Measurements from ENCODE around the gene ITM2B. TPM values are rescaled to one million over a fixed set of nuclear protein-coding genes. Genes with fewer than 3 reads are reported as not detected.

Gene ITM2B
- total and polyA plus RNA-seq, 2 donors from 2014 or later = 1,431 to 2,443 TPM

- H3K9me3 ChIP-seq (ENCODE audit: control insufficient read depth in 2 of 3, insufficient read depth in 1 of 3, low read length in 3 of 3) = no peaks in the 10 kb centered on the region
- no peak overlapping the region for H3K4me3 ChIP-seq (ENCODE audit: low read length in 3 of 3)
- H3K27me3 ChIP-seq (ENCODE audit: control insufficient read depth, insufficient read depth, low read length) = no peaks in the 10 kb centered on the region
- no peak for FAIRE-seq
- no peak overlapping the region for H3K27ac ChIP-seq (ENCODE audit: low read depth in 2 of 2, low read length in 2 of 2)
- peaks cover 0 to 6% (median 0%) of the 10 kb centered on the region in 3 donors for H3K4me1 ChIP-seq (ENCODE audit: control insufficient read depth in 2 of 3, insufficient read depth in 2 of 3, low read depth in 1 of 3, low read length in 3 of 3)
- H3K9ac ChIP-seq (ENCODE audit: low read length in 3 of 3) = no peak overlapping the region
- no peak for TF ChIP-seq CTCF (IDR thresholded peaks at IDR 0.05; ENCODE audit: borderline replicate concordance, extremely low read depth, insufficient read depth)
- intact Hi-C loops (cut with DNase I) = no loop called here
- peaks cover 12 to 26% (median 17%) of the 10 kb centered on the region in 3 donors for H3K36me3 ChIP-seq (ENCODE audit: control insufficient read depth in 2 of 3, insufficient read depth in 3 of 3, low read length in 3 of 3)
- DNase-seq = no peak
Observed at GRCh38 chr13:48268019-48268418, 35.0 kb downstream of the ITM2B start.

DNA sequence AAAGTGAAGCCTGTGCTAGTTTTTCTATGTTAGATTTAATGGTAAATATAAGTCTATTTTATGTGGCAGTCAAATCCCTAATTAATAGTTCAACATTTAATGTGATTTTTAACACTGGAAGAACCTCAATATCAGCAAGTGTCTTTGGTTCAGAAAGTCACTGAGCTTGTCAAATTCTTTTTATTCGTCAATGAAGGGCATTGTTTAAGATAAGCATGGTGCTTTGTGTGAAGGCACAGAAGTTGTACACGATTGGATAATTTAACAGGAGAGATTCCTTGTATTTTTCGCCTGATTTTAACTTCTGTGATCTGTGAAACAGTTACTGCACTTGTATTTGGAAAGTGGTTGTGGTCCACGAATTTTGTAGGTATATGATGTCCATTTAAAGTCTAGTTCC, 40.3 kb downstream of the ITM2B start:
- no peak for TF ChIP-seq CTCF (IDR thresholded peaks at IDR 0.05; ENCODE audit: borderline replicate concordance, extremely low read depth, insufficient read depth)
- FAIRE-seq = no peak
- no peak overlapping the region for H3K4me3 ChIP-seq (ENCODE audit: low read length in 3 of 3)
- no peaks in the 10 kb centered on the region for H3K9me3 ChIP-seq (ENCODE audit: control insufficient read depth in 2 of 3, insufficient read depth in 1 of 3, low read length in 3 of 3)
- DNase-seq = no peak
- H3K4me1 ChIP-seq (ENCODE audit: control insufficient read depth in 2 of 3, insufficient read depth in 2 of 3, low read depth in 1 of 3, low read length in 3 of 3) = no peaks in the 10 kb centered on the region
- intact Hi-C loops (cut with DNase I) = no loop called here
- no peak overlapping the region for H3K9ac ChIP-seq (ENCODE audit: low read length in 3 of 3)
- no peak overlapping the region for H3K27ac ChIP-seq (ENCODE audit: low read depth in 2 of 2, low read length in 2 of 2)
- peaks cover 2 to 8% (median 8%) of the 10 kb centered on the region in 3 donors for H3K36me3 ChIP-seq (ENCODE audit: control insufficient read depth in 2 of 3, insufficient read depth in 3 of 3, low read length in 3 of 3)
- no peaks in the 10 kb centered on the region for H3K27me3 ChIP-seq (ENCODE audit: control insufficient read depth, insufficient read depth, low read length)

DNA sequence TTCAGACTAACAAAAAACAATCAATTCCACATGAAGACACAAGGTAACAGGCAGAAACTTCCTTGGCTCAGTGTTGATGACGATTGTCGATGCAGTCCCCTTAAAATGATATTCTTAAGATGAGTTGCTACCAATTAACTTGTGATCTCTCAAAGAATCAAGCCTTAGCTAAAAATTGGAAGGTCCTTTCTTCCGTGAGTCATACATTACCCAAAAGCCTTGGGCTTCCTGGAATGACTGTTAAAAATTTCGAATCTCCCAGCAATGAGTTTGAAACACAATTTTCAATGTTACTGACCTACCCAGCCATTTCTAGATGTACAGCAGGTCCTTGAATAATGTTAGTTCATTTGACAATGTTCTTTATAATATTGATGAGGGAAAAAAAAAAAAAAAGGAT, 42.5 kb downstream of the ITM2B start:
- Histone ChIP-seq H3K9me3 (ENCODE audit: control insufficient read depth in 2 of 3, insufficient read depth in 1 of 3, low read length in 3 of 3) (no peaks in the 10 kb centered on the region), H3K27me3 (ENCODE audit: control insufficient read depth, insufficient read depth, low read length) (no peaks in the 10 kb centered on the region), H3K9ac (ENCODE audit: low read length in 3 of 3) (no peak overlapping the region), H3K36me3 (ENCODE audit: control insufficient read depth in 2 of 3, insufficient read depth in 3 of 3, low read length in 3 of 3) (no peaks in the 10 kb centered on the region), H3K4me3 (ENCODE audit: low read length in 3 of 3) (no peak overlapping the region), H3K4me1 (ENCODE audit: control insufficient read depth in 2 of 3, insufficient read depth in 2 of 3, low read depth in 1 of 3, low read length in 3 of 3) (no peaks in the 10 kb centered on the region), H3K27ac (ENCODE audit: low read depth in 2 of 2, low read length in 2 of 2) (no peak overlapping the region)
- intact Hi-C loops (cut with DNase I) = no loop called here
- no peak for TF ChIP-seq CTCF (IDR thresholded peaks at IDR 0.05; ENCODE audit: borderline replicate concordance, extremely low read depth, insufficient read depth)
- DNase-seq (no peak), FAIRE-seq (no peak)

DNA sequence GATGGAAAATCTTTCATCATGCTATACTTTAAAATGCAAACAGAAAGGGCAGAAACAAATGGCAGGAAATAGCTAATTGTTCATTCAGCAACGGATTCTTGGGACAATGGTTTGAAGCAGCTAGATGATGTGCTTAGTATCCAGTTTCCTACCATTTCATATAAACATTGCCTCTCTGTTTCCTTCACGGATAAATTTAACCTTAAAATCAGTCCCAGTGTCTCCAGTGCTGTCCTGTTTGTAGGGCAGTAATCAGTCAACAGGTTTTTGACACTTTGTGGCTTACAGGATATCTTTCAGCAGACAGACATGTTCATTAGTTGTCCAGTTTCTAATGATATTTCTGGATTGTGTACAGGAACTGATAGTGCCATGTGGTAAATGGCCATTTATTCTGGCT, 45.8 kb downstream of the ITM2B start:
- no peak for FAIRE-seq
- no peak for DNase-seq
- H3K4me3 ChIP-seq (ENCODE audit: low read length in 3 of 3) = no peak overlapping the region
- no peaks in the 10 kb centered on the region for H3K4me1 ChIP-seq (ENCODE audit: control insufficient read depth in 2 of 3, insufficient read depth in 2 of 3, low read depth in 1 of 3, low read length in 3 of 3)
- no peak for TF ChIP-seq CTCF (IDR thresholded peaks at IDR 0.05; ENCODE audit: borderline replicate concordance, extremely low read depth, insufficient read depth)
- H3K27me3 ChIP-seq (ENCODE audit: control insufficient read depth, insufficient read depth, low read length) = no peaks in the 10 kb centered on the region
- H3K9ac ChIP-seq (ENCODE audit: low read length in 3 of 3) = no peak overlapping the region
- H3K27ac ChIP-seq (ENCODE audit: low read depth in 2 of 2, low read length in 2 of 2) = no peak overlapping the region
- intact Hi-C loops (cut with DNase I) = no loop called here
- no peaks in the 10 kb centered on the region for H3K9me3 ChIP-seq (ENCODE audit: control insufficient read depth in 2 of 3, insufficient read depth in 1 of 3, low read length in 3 of 3)
- H3K36me3 ChIP-seq (ENCODE audit: control insufficient read depth in 2 of 3, insufficient read depth in 3 of 3, low read length in 3 of 3) = no peaks in the 10 kb centered on the region
